Forelimb muscle (tissue), 1 donor: ENCODE data around the gene PPFIA2. TPM values are rescaled to one million over a fixed set of nuclear protein-coding genes. Genes with fewer than 3 reads are reported as not detected.
"Not testable (repeated sequence)": the region's sequence is repeated elsewhere in the genome, so short reads cannot be mapped to it uniquely, and the experiment has no call there.

ENCODE experiments used
- DNase-seq: peaks from one replicate; pipeline ENCODE4 v3.0.0-alpha.2; 2013; ENCODE audit warnings: low read depth
- polyA plus RNA-seq: library from polyadenylated mRNA; unstranded; fragments of 120-200 nt; gene quantifications from one replicate; pipeline ENCODE4 v1.2.1, GENCODE V29; 2013; ENCODE audit not compliant: insufficient read length

The PPFIA2 gene
- polyA plus RNA-seq, 1 donor = 1.8 TPM

GRCh38 chr12:81211306-81211705 lies 547.8 kb downstream of the PPFIA2 start:
- DNase-seq = no peak

GRCh38 chr12:81209772-81210225 lies 549.4 kb downstream of the PPFIA2 start:
- DNase-seq = not testable (repeated sequence)

GRCh38 chr12:81209012-81209411 lies 550.1 kb downstream of the PPFIA2 start:
- no peak for DNase-seq

- no peak for DNase-seq
Measured at GRCh38 chr12:81208187-81208911, 550.8 kb downstream of the PPFIA2 start.
